ENCODE data around the gene ABCB11.

DNA sequence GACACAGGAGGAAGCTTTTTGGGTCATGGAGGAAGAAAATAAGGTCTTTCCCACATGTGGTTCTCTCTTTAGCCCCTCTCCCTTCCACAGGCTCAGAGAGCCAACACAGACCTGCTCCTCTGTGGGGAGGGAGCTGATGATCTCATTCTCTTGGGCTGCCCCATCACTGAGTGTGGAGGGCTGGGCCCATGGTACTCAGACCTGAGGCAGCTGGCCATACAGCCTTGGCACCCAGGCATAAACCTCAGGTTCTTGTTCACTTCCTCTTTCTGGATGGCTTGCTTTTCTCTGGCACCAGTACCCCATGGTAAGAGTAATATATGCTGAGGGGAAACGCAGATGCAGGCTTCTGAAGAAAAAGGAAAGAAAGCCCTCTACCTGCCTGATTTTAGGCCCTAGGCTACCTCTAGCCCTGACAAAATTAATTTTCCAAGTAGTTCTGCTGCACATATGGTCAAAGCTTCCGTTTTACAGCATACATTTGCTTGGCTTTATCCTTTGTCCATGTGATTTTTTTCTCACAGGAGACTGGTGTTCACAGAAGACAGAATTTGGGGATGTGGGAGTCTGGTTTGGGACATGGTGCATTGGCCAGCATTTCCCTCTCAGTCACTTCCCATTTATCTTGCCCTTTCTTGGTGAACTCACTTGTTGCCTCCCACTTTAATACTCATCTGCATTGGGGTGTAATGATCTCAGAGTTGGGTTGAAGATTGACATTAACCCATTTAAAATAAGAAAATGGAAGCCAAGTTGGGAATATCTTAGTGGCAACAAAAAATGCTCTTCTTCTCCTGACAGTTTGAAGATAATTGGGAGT lies 49.3 kb upstream of the ABCB11 start:
- no peak for TF ChIP-seq CTCF (IDR thresholded peaks at IDR 0.05; ENCODE audit: poor library complexity, severe bottlenecking)
- TF ChIP-seq POLR2AphosphoS5 (IDR thresholded peaks at IDR 0.05), result no peak
- no peak for TF ChIP-seq RAD21 (conservative IDR thresholded peaks at IDR 0.05)
- no peak for TF ChIP-seq EP300 (conservative IDR thresholded peaks at IDR 0.05; ENCODE audit: poor library complexity, severe bottlenecking)
- no peak for TF ChIP-seq EZH2 (IDR thresholded peaks at IDR 0.05; ENCODE audit: borderline replicate concordance, insufficient read depth, low read length, poor library complexity, severe bottlenecking)
- TF ChIP-seq TAF1 (IDR thresholded peaks at IDR 0.05; ENCODE audit: low read depth), result no peak
- no peak for TF ChIP-seq MXI1 (conservative IDR thresholded peaks at IDR 0.05; ENCODE audit: poor library complexity, severe bottlenecking)

All from neural cell (in vitro differentiated cells).